ENCODE measurements around the gene KDM6A.

- TF ChIP-seq CTCF (IDR thresholded peaks at IDR 0.05; ENCODE audit: poor library complexity, severe bottlenecking) (no peak), EZH2 (IDR thresholded peaks at IDR 0.05; ENCODE audit: borderline replicate concordance, insufficient read depth, low read length, poor library complexity, severe bottlenecking) (no peak), EP300 (conservative IDR thresholded peaks at IDR 0.05; ENCODE audit: poor library complexity, severe bottlenecking) (no peak), TAF1 (IDR thresholded peaks at IDR 0.05; ENCODE audit: low read depth) (no peak), REST (IDR thresholded peaks at IDR 0.05; ENCODE audit: borderline replicate concordance) (no peak)
Measured at GRCh38 chrX:44974451-44974850, 101.5 kb downstream of the KDM6A start.

Data from neural cell (in vitro differentiated cells).